Measurements from ENCODE around the gene ZBP1.
"Not testable (repeated sequence)": the region's sequence is repeated elsewhere in the genome, so short reads cannot be mapped to it uniquely, and the experiment has no call there.

ZBP1 gene

GRCh38 chr20:57647006-57647932 lies 27.0 kb upstream of the ZBP1 start:
- no peak for DNase-seq (ENCODE audit: low read depth)

GRCh38 chr20:57638895-57639236 lies 18.6 kb upstream of the ZBP1 start:
- no peak for DNase-seq (ENCODE audit: low read depth)

GRCh38 chr20:57638173-57638894 lies 18.1 kb upstream of the ZBP1 start:
- no peak for DNase-seq (ENCODE audit: low read depth)

- no peak for DNase-seq (ENCODE audit: low read depth)
Measured at GRCh38 chr20:57633945-57634491, 13.8 kb upstream of the ZBP1 start.

- DNase-seq (ENCODE audit: low read depth) = no peak
Measured at GRCh38 chr20:57632286-57632685, 12.1 kb upstream of the ZBP1 start.

- DNase-seq (ENCODE audit: low read depth) = no peak
Measured at GRCh38 chr20:57630061-57630460, 9.8 kb upstream of the ZBP1 start.

GRCh38 chr20:57629491-57629901 lies 9.3 kb upstream of the ZBP1 start:
- DNase-seq (ENCODE audit: low read depth) = not testable (repeated sequence)

GRCh38 chr20:57628962-57629308 lies 8.7 kb upstream of the ZBP1 start:
- DNase-seq (ENCODE audit: low read depth) = not testable (repeated sequence)

- no peak for DNase-seq (ENCODE audit: low read depth)
Measured at GRCh38 chr20:57628047-57628961, 8.1 kb upstream of the ZBP1 start.

GRCh38 chr20:57627339-57627738 lies 7.1 kb upstream of the ZBP1 start:
- no peak for DNase-seq (ENCODE audit: low read depth)

GRCh38 chr20:57625978-57626377 lies 5.8 kb upstream of the ZBP1 start:
- DNase-seq (ENCODE audit: low read depth) = no peak

GRCh38 chr20:57625181-57625958 lies 5.1 kb upstream of the ZBP1 start:
- no peak for DNase-seq (ENCODE audit: low read depth)

- DNase-seq (ENCODE audit: low read depth) = no peak
Measured at GRCh38 chr20:57624124-57624523, 3.9 kb upstream of the ZBP1 start.

- DNase-seq (ENCODE audit: low read depth) = no peak
Measured at GRCh38 chr20:57622579-57623381, 2.6 kb upstream of the ZBP1 start.

- DNase-seq (ENCODE audit: low read depth) = no peak
Measured at GRCh38 chr20:57622201-57622570, 2.0 kb upstream of the ZBP1 start.

GRCh38 chr20:57621421-57622200 lies 1.4 kb upstream of the ZBP1 start:
- DNase-seq (ENCODE audit: low read depth) = no peak

- DNase-seq (ENCODE audit: low read depth) = no peak
Measured at GRCh38 chr20:57620999-57621398, 773 bp upstream of the ZBP1 start.

- no peak for DNase-seq (ENCODE audit: low read depth)
Measured at GRCh38 chr20:57619051-57619831, 985 bp downstream of the ZBP1 start.

- DNase-seq (ENCODE audit: low read depth) = no peak
Measured at GRCh38 chr20:57618764-57619050, 1.5 kb downstream of the ZBP1 start.

Data from HS-27A (cell line).